HEK293 (cell line): ENCODE results near the gene RGS6.

Experiments used
- CTCF ChIA-PET: fragments of 350-600 bp; formaldehyde crosslinking; extraction: SDS; loops from one replicate; lab custom pipeline; 2021; ENCODE audit warnings: antibody characterized with exemption; lab: Yijun Ruan, JAX
- POLR2A ChIA-PET: fragments of 300-600 bp; formaldehyde crosslinking; extraction: SDS; loops from one replicate; lab custom pipeline; 2020; ENCODE audit warnings: antibody characterized with exemption, inconsistent platforms; lab: Yijun Ruan, JAX
- H3K27ac ChIP-seq: fragments of 200-500 bp; sonication (Bioruptor generic); 2 replicates; pipeline ENCODE4 v1.5.1; 2014; ENCODE audit warnings: low read depth, low read length, control low read depth, inconsistent platforms; ENCODE audit errors: extremely low read depth
- H3K36me3 ChIP-seq, 2 experiments: fragments of 200-500 bp in 1 of 2; sonication (Bioruptor generic) in 1 of 2; 1 replicate in 1 of 2; 2 replicates in 1 of 2; pipeline ENCODE4 v1.5.1; 2014 to 2017; ENCODE audit warnings: inconsistent platforms in 2 of 2, low read length in 2 of 2; ENCODE audit not compliant: control insufficient read depth in 2 of 2, insufficient read depth in 1 of 2
- H3K4me1 ChIP-seq: fragments of 200-500 bp; sonication (Bioruptor generic); 2 replicates; pipeline ENCODE4 v1.5.1; 2014; ENCODE audit warnings: mild to moderate bottlenecking, low read length, inconsistent platforms; ENCODE audit not compliant: control insufficient read depth, insufficient read depth
- H3K4me3 ChIP-seq: 2 replicates; pipeline ENCODE4 v1.5.1; 2011; ENCODE audit warnings: low read depth, mild to moderate bottlenecking, control low read depth, low read length, moderate library complexity
- H3K9me3 ChIP-seq: fragments of 200-500 bp; sonication (Bioruptor generic); 2 replicates; pipeline ENCODE4 v1.5.1; 2014; ENCODE audit warnings: low read depth, low read length, inconsistent platforms; ENCODE audit not compliant: control insufficient read depth, insufficient read depth
- EGR2 ChIP-seq: fragments of 450-650 bp; formaldehyde crosslinking; IDR thresholded peaks from 2 replicates; pipeline ENCODE4 v1.5.1; 2016; ENCODE audit warnings: low read depth, missing biosample characterization, missing genetic modification characterization
- GLIS1 ChIP-seq: fragments of 450-650 bp; formaldehyde crosslinking; IDR thresholded peaks from 2 replicates; pipeline ENCODE4 v1.5.1; 2016; ENCODE audit warnings: missing biosample characterization, missing genetic modification characterization
- PRDM1 ChIP-seq: fragments of 450-650 bp; formaldehyde crosslinking; IDR thresholded peaks from 2 replicates; pipeline ENCODE4; 2016; ENCODE audit warnings: missing biosample characterization, missing genetic modification characterization
- ZBTB21 ChIP-seq: fragments of 450-650 bp; formaldehyde crosslinking; IDR thresholded peaks from 2 replicates; pipeline ENCODE4 v1.5.1; 2017; ENCODE audit warnings: missing biosample characterization, missing genetic modification characterization
- ZNF132 ChIP-seq: fragments of 450-650 bp; formaldehyde crosslinking; IDR thresholded peaks from 2 replicates; pipeline ENCODE4 v1.5.1; 2017; ENCODE audit warnings: missing biosample characterization, missing genetic modification characterization, borderline replicate concordance
- ZNF221 ChIP-seq: fragments of 450-650 bp; formaldehyde crosslinking; IDR thresholded peaks from 2 replicates; pipeline ENCODE4 v1.5.1; 2017; ENCODE audit warnings: missing biosample characterization, missing genetic modification characterization, borderline replicate concordance
- ZNF350 ChIP-seq: fragments of 450-650 bp; formaldehyde crosslinking; IDR thresholded peaks from 2 replicates; pipeline ENCODE4 v1.5.0; 2017; ENCODE audit warnings: missing biosample characterization, mild to moderate bottlenecking, missing genetic modification characterization
- ZNF391 ChIP-seq: fragments of 450-650 bp; formaldehyde crosslinking; IDR thresholded peaks from 2 replicates; pipeline ENCODE4 v1.5.1; 2016; ENCODE audit warnings: low read depth, missing biosample characterization, missing genetic modification characterization, borderline replicate concordance
- ZNF423 ChIP-seq: fragments of 450-650 bp; formaldehyde crosslinking; IDR thresholded peaks from 2 replicates; pipeline ENCODE4 v1.5.1; 2016; ENCODE audit warnings: missing biosample characterization, missing genetic modification characterization
- ZNF433 ChIP-seq: fragments of 450-650 bp; formaldehyde crosslinking; IDR thresholded peaks from 2 replicates; pipeline ENCODE4 v1.5.1; 2016; ENCODE audit warnings: missing biosample characterization, missing genetic modification characterization, low read depth
- ZNF544 ChIP-seq: fragments of 450-650 bp; formaldehyde crosslinking; IDR thresholded peaks from 2 replicates; pipeline ENCODE4 v1.5.0; 2017; ENCODE audit warnings: missing biosample characterization, missing genetic modification characterization
- ZNF548 ChIP-seq: fragments of 450-650 bp; formaldehyde crosslinking; IDR thresholded peaks from 2 replicates; pipeline ENCODE4 v1.5.1; 2016; ENCODE audit warnings: missing biosample characterization, missing genetic modification characterization
- ZNF707 ChIP-seq: fragments of 450-650 bp; formaldehyde crosslinking; IDR thresholded peaks from 2 replicates; pipeline ENCODE4 v1.5.1; 2016; ENCODE audit warnings: missing biosample characterization, missing genetic modification characterization
- ZNF768 ChIP-seq: fragments of 450-650 bp; formaldehyde crosslinking; IDR thresholded peaks from 2 replicates; pipeline ENCODE4 v1.5.1; 2018; ENCODE audit warnings: missing biosample characterization, mild to moderate bottlenecking, missing genetic modification characterization
- ZNF837 ChIP-seq: fragments of 450-650 bp; formaldehyde crosslinking; IDR thresholded peaks from 2 replicates; pipeline ENCODE4 v1.5.1; 2016; ENCODE audit warnings: missing biosample characterization, missing genetic modification characterization
- ZSCAN23 ChIP-seq: fragments of 450-650 bp; formaldehyde crosslinking; IDR thresholded peaks from 2 replicates; pipeline ENCODE4 v1.5.1; 2016; ENCODE audit warnings: missing biosample characterization, missing genetic modification characterization
- TF ChIP-seq, protein P1 (sequence below): fragments of 450-650 bp; formaldehyde crosslinking; IDR thresholded peaks from 2 replicates; pipeline ENCODE4 v1.5.1; 2017; ENCODE audit warnings: missing biosample characterization, missing genetic modification characterization
- TF ChIP-seq, protein P2 (sequence below): fragments of 450-650 bp; formaldehyde crosslinking; IDR thresholded peaks from 2 replicates; pipeline ENCODE4 v1.5.1; 2016; ENCODE audit warnings: missing biosample characterization, missing genetic modification characterization, low read depth
- TF ChIP-seq, protein P3 (sequence below): fragments of 450-650 bp; formaldehyde crosslinking; IDR thresholded peaks from 2 replicates; pipeline ENCODE4 v1.5.1; 2017; ENCODE audit warnings: missing biosample characterization, mild to moderate bottlenecking, missing genetic modification characterization, moderate library complexity

The RGS6 gene

DNA sequence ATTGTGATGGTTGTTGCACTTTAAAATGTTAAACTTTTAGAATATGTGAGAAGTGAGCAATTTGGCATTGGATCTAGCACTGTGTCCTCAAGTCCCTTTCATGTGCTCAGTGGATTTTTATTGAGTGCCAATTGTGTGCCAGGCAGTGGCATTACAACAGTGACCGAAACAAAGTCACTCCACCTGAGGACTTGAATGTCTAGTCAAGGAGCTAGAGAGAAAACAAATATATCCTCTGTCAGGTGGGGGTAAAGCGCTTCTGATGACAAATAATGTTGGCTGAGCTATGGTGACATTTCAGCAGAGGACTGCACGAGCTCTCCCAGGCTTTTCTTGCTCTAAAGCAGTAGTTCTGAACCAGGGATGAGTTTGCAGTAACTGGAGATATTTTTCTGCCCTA is 240.4 kb downstream of the RGS6 start (continued):
- TF ChIP-seq ZNF423 (tag by site-specific recombination), result no peak
- TF ChIP-seq, protein P1, sequence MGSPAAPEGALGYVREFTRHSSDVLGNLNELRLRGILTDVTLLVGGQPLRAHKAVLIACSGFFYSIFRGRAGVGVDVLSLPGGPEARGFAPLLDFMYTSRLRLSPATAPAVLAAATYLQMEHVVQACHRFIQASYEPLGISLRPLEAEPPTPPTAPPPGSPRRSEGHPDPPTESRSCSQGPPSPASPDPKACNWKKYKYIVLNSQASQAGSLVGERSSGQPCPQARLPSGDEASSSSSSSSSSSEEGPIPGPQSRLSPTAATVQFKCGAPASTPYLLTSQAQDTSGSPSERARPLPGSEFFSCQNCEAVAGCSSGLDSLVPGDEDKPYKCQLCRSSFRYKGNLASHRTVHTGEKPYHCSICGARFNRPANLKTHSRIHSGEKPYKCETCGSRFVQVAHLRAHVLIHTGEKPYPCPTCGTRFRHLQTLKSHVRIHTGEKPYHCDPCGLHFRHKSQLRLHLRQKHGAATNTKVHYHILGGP (tag by site-specific recombination), result no peak

DNA sequence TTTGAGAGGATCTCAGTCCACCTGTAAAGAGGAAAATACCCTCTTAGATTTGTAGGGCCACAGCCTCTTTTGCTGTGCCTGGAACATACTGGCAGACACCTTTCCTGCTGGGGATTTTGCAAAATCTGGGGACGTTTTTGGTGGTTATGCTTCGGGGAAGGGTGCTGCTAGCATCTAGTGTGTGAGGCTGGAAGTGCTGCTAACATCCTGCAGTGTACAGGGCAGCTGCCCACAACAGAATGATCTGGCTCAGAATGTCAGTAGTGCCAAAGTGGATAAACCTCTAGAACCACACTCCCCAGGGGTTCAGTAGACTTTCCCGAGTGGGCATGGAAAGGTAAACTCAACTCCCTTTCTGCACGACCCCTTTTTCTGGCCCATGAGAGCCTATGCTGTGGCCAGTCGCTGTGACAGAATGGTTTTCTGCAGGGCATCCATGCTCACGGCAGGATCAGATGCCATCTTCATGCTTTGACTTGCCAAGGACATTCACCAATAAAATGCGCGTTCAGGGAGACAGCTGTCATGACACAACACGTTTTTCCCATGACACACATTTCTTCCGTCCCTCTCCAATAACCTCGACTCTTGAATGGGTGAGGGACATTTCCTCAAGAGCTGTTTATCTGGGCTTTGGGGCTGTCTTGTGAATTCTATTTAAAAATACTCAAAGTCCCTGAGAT is 240.9 kb downstream of the RGS6 start:
- H3K27ac ChIP-seq, result no peak overlapping the region
- no peaks in the 10 kb centered on the region for H3K9me3 ChIP-seq
- CTCF ChIA-PET, result no interaction called here
- H3K4me3 ChIP-seq, result no peak overlapping the region
- H3K36me3 ChIP-seq, result no peaks in the 10 kb centered on the region
- H3K4me1 ChIP-seq, result no peaks in the 10 kb centered on the region; the same call in 1 of the 2 replicates
- POLR2A ChIA-PET, result no interaction called here
- TF ChIP-seq ZNF433 (no peak), ZNF768 (tag by site-specific recombination) (no peak), ZNF837 (tag by site-specific recombination) (no peak), ZBTB21 (tag by site-specific recombination) (no peak), ZNF544 (tag by site-specific recombination) (no peak), ZNF391 (no peak), ZNF132 (no peak), ZSCAN23 (tag by site-specific recombination) (no peak), ZNF350 (tag by site-specific recombination) (no peak), ZNF707 (tag by site-specific recombination) (no peak), ZNF548 (tag by site-specific recombination) (no peak), PRDM1 (tag by site-specific recombination) (no peak)
- TF ChIP-seq, protein P2, sequence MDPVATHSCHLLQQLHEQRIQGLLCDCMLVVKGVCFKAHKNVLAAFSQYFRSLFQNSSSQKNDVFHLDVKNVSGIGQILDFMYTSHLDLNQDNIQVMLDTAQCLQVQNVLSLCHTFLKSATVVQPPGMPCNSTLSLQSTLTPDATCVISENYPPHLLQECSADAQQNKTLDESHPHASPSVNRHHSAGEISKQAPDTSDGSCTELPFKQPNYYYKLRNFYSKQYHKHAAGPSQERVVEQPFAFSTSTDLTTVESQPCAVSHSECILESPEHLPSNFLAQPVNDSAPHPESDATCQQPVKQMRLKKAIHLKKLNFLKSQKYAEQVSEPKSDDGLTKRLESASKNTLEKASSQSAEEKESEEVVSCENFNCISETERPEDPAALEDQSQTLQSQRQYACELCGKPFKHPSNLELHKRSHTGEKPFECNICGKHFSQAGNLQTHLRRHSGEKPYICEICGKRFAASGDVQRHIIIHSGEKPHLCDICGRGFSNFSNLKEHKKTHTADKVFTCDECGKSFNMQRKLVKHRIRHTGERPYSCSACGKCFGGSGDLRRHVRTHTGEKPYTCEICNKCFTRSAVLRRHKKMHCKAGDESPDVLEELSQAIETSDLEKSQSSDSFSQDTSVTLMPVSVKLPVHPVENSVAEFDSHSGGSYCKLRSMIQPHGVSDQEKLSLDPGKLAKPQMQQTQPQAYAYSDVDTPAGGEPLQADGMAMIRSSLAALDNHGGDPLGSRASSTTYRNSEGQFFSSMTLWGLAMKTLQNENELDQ (tag by site-specific recombination), result no peak
- TF ChIP-seq, protein P3, sequence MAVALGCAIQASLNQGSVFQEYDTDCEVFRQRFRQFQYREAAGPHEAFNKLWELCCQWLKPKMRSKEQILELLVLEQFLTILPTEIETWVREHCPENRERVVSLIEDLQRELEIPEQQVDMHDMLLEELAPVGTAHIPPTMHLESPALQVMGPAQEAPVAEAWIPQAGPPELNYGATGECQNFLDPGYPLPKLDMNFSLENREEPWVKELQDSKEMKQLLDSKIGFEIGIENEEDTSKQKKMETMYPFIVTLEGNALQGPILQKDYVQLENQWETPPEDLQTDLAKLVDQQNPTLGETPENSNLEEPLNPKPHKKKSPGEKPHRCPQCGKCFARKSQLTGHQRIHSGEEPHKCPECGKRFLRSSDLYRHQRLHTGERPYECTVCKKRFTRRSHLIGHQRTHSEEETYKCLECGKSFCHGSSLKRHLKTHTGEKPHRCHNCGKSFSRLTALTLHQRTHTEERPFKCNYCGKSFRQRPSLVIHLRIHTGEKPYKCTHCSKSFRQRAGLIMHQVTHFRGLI (tag by site-specific recombination), result no peak

DNA sequence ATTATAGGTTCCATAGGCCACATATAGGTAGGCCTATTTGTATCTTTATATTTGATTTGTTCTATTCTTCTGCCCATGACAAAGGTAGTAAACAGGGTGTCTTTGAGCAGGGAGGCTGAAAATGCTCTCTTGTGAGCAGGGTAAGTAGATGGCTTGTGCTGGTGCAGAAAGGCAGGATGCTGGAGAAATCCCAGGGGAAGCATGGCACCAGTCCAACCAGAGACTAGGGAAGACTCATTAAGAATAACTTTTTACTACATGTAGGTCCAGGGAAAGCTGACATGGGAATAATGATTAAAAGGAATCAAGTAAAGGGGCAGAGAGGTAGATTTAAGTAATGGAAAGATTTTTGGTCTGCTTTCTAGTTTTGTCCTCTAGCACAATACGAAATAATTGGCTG is 245.0 kb downstream of the RGS6 start:
- no peak for TF ChIP-seq EGR2 (tag by site-specific recombination)
- no peak for TF ChIP-seq GLIS1 (tag by site-specific recombination)
- TF ChIP-seq ZNF221 (tag by site-specific recombination), result no peak
- Histone ChIP-seq H3K27ac (no peak overlapping the region), H3K4me1 (no peaks in the 10 kb centered on the region; the same call in 1 of the 2 replicates), H3K9me3 (no peaks in the 10 kb centered on the region), H3K36me3 (no peaks in the 10 kb centered on the region), H3K4me3 (no peak overlapping the region)
- POLR2A ChIA-PET, result no interaction called here
- CTCF ChIA-PET, result no interaction called here
